ENCODE results near the gene ATP8A1.

ATP8A1 gene

DNA sequence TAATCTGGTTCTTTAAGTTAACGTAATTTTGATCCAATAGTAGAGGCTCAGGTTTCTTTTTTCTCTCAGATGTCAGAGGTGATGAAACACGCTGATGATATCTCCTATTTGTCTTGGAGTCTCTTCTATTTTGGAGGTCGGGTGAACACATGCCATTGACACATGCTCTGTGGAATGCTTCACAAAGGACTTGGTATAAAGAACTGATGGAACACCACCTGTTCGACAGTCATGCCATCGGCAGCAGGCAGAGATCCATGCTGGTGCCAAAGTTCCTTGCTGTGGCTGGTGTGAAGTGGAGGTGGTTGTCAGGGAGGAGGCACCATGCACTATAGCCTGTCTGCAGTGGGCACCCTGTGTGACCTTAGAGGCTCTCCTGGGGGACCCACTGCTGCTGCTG is 94.9 kb downstream of the ATP8A1 start:
- no peak for DNase-seq

DNA sequence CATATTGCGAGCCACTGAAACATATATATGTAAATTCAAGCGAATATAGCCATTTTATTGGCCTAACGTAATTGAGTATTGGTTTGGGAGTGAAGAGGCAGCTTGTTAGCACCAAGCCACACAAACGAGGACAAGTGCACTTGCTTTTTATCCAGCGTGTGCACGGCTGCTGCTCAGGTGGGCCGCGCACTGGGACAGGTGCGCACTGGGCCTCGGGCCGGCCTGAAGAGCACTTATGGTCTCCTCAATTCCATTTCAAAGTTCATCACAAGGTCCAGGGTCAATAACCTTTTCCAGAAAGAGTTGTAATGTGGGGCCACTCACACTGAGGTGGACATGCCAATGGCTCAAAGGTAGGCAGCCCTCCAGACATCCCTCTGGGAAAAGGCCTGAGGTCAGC is 95.9 kb downstream of the ATP8A1 start:
- DNase-seq, result no peak

DNA sequence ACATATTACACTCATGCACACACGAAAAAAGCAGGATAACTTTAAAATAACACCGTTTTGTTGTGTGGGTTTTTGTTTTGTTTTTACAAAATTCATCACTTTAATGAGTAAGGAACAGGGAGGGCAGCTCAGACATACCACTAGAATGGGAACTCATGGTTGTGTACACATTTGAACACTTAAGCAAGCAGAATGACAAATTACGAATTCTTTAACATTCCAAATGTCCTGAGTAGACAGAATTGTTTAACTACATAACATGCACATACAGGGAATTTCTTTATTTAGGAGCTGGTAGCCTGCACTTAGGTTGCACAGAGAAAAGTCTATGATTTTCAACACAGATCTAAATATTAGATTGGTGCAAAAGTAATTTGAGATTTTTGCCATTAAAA is 96.4 kb downstream of the ATP8A1 start:
- DNase-seq, result no peak

DNA sequence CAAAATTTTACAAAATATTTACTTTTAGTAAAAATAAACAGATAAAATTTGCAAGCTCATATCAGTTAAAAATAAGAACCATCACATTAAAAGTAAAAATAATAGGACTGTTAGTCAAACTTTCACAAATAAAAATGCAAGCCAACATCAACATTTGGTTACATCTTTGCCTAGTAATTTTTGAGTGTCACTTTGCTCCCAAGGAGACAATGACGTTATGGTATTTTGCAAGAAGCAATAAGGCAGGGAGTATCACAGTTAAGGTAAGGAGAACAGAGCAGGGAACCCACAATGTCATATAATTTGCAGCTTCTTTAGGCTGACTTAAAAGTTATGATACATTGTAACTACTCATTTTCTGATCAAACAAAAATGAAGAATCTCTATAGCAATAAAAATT is 98.7 kb downstream of the ATP8A1 start:
- DNase-seq, result no peak

DNA sequence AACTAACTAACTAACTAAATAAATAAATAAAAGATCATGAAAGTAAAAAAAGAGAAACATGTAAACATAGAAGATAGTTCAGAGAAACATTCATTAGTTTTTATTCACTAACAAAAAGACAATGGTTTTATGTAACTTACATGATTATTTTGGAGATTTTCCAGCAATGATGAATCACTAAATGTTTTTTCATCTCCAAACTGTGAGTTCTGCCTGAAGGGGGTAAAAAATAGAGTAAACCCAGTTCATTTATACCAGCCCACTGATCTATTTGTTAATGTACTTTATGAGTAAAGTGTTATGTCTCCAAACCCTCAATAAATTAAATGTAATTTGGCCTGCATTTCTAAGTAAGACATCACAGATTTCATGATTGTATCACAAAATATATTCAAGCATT is 101.1 kb downstream of the ATP8A1 start:
- no peak for DNase-seq

DNA sequence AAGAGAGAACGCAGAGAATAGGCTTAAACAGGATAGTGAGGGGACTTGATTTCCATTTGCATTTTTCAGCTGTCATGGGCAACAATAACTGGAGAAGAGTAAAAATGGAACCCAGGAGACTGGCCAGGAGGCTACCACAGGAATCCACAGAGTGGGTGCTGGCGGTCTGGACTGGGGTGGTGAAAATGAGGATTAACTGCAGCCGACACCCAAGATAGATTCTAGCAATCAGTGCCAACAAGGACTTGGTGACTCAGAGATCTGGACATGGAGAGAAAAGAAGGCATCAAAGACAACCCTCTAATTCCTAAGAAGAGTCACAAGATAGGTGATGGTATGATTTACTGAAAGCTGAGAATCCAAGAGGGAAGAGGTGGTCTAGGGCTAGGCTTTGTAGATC is 102.8 kb downstream of the ATP8A1 start:
- DNase-seq, result no peak

DNA sequence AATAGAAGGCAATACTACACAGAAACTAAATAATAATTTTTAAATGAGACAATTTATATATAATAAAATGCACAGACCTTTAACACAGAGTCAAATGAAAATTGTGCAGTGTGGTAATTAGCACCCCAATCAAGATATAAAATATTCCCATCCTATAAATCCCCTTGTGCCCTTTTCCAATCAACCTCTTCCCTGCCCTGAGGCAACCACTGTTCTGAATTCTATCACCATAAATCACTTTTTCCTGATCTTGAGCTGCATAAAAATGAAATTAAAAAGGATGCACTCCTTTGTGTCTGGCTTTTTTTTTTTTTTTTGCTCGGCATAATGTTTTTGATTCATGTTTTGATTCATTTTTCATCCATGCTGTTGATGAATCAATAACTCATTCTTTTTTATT is 107.0 kb downstream of the ATP8A1 start:
- DNase-seq, result no peak

DNA sequence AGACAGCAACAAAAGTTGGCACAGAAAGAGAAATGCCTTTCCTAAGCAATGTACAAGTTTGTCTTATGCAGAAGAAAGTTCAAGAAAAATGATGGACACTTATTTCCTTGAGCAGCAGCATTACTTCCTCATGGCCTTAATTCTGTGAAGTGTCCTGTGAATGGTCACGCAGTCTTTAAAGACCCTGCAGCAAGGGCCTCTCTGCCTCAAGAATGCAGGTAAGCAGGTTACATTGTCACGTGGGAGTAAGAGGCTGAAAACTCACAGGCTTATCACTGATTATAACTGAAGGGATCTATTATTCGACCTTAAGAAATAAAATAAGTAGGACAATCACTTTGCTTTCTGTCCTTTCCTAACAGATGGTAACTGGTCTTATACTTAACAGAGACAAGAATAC is 109.1 kb downstream of the ATP8A1 start:
- no peak for DNase-seq

DNA sequence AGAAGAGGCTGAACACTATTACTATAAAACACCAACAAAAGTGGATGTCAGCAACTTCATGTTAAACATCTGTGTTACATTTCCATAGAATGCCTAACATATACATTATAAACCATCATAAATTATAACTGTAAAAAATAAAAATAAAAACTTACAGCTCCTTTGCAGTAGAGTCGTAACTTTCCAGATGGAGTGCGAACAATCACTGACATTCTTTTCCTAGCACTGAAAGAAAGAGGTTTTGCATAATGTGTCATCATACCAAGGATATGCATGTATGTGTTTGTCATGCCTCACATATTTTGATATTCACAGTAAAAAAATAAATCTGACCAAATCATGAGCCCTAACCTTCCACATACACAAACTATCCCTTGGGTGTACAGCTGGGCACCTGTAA is 113.1 kb downstream of the ATP8A1 start:
- DNase-seq, result no peak

DNA sequence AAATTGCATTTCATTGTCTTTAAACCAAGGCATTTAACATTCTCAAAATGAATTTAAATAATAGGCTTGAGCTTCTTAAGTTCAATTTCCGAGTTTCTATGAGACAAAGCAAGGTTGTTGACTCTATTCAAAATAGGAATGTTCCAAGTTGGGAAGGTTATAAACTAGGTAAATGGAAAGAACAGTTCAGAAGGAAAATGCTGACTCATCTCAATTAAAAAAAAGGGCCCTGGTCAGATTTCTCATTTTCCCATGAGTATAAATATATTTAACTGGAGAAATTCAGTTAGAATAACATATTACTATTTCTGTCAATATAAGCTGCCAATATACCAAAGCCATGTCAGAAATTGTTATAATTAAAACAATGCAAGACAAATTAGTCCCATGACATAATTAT is 113.8 kb downstream of the ATP8A1 start:
- DNase-seq, result no peak

DNA sequence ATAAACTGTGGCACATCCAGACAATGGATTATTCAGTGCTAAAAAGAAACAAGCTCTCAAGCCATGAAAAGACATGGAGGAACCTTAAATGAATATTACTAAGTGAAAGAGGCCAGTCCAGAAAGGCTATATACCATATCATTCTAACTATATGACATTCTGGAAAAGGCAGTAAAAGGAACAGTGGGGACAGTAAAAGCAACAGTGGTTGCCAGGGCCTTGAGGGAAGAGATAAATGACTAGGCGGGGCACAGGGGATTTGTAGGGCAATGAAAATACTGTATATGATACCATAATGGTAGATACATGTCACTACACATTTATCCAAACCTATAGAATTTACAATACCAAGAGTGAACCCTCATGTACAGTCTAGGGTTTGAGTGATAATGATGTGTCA is 115.3 kb downstream of the ATP8A1 start:
- DNase-seq, result no peak

DNA sequence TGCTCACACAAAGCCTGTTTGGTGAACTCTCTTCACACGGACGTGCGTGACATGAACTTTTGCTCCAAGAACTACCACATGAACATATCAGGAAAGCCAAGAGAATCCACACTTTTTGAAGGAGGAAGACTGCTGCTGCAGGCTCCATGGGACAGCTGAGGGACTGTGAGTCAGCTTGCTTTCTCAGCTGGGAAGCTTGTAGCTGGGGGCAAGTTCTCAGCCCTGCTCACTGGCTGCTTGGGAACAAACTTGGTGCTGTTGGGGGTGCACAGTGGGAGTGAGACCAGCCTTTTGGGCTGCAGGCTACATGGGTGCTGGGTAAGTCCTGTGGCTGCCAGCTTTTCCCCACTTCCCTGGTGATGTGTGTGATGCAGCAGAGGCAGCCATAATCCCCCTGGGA is 123.9 kb downstream of the ATP8A1 start:
- no peak for DNase-seq

DNA sequence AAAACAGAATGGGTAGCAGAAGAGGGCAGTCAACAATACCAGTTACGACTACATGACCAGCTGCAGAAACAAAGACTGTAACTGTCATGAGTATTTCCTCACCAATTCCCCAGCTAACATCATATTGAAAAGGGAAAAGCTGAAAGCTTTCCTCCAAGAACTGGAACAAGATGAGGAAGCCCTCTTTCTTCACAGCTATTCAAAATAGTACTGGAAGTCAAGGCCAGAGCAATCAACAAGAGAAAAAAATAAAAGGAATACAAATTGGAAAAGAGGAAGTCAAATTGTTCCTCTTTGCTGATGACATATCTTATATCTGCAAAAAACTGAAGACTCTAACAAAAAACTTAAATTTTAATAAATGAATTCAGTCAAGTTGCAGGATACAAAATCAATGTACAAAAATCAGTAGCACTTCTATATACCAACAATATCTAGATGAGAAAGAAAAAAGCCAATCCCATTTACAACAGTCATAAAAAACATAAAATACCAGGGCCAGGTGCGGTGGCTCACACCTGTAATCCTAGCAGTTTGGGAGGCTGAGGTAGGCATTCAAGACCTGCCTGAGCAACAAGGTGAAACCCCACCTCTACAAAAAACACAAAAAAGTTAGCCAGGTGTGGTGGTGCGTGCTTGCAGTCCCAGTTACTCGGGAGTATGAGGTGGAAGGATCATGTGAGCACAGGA is 125.4 kb downstream of the ATP8A1 start:
- DNase-seq, result no peak

DNA sequence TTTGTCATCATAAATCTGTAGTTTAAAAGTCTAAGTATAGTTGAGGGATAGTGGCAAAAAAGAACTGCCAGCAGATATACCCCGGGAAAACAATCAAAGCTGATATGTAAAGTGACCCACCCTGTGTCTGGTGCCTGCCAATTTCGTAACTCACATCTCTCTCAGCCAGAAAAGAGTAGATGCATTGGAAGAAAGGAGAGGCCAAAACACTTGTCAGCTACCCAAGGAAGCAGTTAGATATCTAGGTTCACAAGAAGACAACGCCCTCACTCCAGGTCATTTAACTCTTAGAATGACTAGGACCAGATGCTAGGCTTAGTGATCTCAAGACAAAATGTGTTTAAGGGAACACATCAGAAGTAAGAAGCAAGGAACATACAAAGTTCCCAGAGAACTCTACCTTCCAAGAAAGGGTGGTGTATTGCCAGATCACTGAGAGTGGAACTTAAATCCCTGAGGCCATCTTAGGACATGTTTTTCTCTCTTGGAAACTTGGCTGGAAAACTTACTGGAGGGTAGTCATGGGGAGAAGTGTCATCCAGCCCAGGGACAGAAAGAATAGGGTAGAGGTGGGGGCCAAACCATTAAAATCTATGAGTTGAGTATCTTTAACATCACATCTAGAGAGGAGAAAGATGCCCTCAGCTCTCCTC is 133.7 kb downstream of the ATP8A1 start:
- DNase-seq, result no peak

DNA sequence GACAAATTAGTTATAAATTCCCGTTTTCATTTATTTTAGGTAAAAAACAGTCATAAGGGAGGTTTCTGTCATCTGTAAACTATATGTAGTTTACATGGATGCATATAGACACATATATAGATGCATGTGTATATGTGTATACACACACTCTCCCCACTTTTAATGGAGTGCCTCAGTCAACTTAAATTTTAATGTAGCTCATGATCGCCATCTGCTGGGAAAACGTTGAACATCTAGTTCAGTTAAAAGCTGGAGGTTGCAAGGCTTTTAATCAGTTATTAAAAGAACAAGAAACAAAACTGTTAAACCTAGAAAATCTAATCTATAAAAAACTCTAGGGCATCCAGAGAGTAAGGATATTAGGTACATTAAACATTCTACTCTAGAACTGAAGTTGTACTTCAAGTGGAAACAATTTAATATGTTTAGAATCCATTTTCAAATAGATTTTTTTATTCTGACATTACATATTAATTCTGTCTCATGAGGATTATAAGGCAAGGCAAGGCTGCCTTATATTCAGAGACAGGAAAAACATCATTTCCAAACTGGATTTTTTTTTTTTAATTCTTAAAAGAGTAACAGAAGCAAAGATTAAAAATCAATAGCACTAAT is 137.0 kb downstream of the ATP8A1 start:
- no peak for DNase-seq

DNA sequence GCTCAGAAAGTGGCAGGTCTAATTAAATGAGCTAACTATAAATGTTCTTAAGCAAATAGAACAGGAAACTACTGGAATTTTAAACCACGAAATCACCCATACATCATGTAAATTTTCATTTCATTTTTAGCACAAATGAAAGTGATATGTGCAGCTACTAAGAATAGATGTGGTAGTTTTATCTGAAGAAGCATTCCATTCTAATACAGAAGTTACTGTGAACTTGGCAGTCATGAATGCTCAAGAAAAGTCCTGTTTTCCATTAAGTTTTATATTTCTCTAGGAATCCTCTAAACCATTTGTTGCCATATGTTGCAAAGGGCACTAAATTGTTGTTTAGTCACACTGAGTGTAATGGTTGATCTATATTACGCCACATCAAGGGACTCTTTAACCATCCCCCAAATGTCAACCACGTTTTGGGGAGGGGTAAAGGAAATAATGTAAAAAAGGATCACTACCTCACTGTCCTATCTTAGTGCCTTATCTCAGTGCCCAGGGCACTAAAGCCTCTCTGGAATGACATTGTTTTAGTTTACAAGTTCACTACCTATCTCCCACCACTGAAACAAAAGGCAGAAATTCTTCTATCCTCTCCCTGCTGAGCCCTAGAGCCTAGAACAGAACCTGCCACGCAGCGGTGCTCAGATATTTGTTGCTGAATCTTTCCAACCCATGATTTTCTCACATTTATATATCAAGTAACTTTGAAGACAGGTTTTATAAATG is 141.6 kb downstream of the ATP8A1 start:
- DNase-seq, result no peak

DNA sequence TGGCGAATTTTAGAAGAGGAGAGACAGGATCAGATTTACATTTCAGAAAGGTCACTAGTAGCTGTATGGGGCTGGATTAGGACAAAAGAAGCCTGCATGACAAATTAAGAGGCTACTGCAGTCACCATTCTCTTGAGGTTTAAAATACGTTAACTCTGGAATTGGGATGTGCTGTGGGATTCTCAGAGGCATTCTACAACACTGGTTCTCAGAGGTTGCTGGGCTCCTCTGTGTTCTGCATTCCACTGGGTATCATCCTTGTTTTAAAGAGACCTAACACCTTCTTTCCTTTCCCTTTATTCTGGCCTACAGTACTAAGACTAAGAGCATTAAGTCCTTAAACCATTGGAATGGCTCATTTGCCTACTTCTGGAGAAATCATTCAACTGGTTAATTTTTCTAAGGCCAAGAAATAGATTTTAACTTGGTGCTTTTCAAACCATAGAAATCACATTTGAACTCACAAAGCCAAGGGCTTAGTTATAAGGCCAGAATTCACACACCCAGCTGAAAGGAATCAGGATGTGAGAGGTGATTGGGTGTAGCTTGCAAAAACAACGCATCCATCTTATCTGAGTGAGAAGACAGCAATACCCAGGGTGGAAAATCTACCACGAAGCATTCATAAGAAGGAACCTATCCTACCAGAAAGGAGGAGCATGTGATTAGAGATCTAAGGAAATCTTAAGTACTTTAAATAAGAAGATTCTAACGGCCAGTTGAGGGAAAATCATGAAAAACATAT is 143.0 kb downstream of the ATP8A1 start:
- DNase-seq, result no peak

DNA sequence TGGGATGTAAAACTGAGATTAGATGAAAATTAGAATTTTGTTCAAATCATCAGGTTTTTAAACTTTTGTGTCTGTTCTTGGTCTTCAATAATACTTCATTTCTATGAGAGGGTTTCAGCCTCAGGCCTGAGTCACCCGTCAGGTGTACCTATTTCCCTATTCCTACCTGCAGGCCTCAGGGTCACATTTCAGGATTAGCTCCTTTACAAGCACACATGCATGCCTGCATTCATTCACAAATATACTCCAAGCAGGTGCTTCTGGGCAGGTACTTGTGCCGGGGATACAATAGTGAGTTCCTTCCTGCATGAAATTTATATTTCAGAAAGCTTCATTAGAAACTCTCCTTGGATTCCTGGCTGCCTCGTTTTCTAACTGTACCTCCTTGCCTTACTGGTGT is 144.7 kb downstream of the ATP8A1 start:
- DNase-seq, result no peak

DNA sequence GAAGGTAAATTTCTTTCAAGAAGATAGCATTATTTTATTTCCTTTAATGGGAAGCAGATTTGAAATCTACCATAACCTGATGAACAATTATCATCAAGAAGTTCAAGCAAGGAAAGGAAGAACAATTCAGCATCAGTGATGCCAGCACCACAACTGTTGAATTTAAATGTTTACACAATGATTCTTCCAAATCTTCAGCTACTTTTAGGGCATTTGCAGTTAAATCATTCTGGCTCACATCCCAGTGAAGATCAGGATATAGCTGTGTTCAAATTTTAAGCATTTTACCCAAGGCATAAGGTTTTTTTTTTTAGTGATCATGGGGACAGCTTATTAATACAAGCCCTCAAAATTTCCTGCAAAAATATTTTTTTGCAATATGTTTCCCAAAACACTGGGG is 146.7 kb downstream of the ATP8A1 start:
- no peak for DNase-seq

DNA sequence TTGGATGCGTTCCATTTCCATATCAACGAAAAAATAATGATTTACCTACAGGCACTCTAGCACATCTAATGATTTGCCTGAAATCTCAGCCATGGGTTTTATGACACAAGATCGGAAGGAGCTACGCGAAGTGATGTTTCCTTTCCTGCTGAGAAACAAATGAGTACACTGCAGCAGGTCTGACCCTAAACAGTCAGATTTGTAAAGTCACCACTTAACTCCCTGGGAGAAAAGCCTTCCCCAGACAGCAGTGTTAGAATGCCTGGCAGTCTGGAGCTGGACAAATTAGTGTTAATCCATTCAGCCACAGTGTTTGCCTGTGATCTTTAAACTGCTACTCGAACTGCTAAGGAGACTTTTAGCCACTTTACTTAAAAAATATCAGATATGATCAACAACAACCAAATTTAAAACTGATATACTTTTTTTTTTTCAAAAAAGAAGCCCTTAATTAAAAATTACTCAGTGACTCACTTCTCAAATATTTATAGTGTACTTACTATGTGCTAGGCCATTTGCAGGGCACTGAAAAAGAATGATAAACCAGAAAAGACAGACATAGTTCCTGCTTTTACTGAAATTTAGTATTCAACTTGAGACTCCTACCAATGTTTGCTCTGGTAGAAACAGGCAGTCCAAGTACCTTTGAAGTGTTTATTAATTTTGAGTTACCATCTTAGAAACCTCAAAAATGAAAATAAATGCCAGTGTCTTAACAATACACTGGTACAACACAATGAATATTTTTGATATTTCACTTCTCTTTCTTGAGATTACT is 155.1 kb downstream of the ATP8A1 start:
- no peak for DNase-seq

DNA sequence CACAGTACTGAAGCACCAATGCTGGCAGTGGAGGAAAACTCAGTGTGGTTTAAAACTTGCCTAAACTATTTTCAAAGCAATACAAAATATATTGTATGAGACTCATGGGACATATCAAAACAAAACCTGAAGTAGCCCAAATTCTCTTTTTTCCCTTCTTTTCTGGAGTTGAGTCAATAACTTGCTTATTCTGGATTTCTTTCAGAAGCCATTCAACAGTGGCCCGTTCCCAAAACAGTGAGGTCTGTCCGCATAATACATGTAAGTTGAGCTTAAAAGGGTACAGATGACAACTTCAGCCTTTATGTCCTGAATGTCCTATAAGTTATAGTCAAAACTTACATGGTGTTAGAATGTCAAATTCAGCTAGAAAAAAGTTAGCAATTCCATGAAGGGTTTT is 158.9 kb downstream of the ATP8A1 start:
- no peak for DNase-seq

DNA sequence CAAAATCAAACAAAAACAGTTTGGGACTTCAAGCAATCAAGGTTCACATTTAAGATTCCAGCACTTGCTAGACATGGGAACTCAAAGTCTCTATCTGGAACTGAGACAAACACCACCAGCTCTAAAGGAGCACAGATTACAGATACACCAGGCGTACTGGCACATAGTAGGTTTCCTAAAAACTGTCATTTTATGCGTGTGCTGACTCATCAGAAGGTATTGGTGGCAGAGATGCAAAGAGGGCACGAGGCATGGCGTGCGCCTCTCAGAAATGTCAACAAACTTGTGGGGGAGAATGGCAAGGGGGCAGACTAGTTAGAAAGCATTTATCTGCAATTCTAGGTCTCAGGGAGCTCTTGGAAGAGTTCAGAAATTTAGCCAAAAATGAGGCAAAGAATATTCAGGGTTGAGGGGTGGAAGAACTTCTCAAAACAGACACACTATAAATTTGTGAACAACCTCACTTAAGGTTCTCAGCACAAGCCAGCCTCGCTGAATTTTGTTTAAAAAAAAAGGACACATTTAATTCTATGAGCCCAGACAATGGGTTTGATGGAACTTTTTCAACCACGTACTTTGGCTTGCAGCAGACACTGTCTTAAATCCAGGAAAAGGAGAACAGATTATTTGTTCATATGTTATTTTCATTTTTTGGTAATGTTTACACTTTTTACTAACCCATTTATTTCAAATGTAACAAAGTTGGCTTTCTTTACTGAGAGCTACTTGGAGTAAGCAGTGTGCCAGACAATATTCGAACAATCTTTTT is 159.6 kb downstream of the ATP8A1 start:
- no peak for DNase-seq
